Heart left ventricle (tissue), 13 donors: ENCODE measurements around the gene EPHB6.

Experiments
- POLR2A ChIP-seq, 2 donors: fragments of 450-650 bp; IDR thresholded peaks; one replicate each; pipeline ENCODE4 v1.6.1; 2017; ENCODE audit warnings: antibody characterized with exemption in 2 of 2, mild to moderate bottlenecking in 2 of 2, moderate library complexity in 2 of 2
- TF ChIP-seq, protein P1 (sequence below), 12 donors: fragments of 200-600 bp; sonication (generic) in 4 of 12; IDR thresholded peaks; one replicate each; pipeline versions ENCODE4 v1.5.0 to v1.8.0; 2018 to 2022; ENCODE audit warnings: antibody characterized with exemption in 12 of 12, mild to moderate bottlenecking in 5 of 12
- donor health status: ischemic (EF 13 %, LVEDD 7.1; RV severe dilation, severe dysfunction).
- donor health status: DM: no; HTN: yes; CAD: no.
- donor health status: DM: no; HTN: no; CAD: no.
- donor health status: ischemic (EF 25% LVEDD 6.9; RV normal size, moderate dysfunction).
- donor health status: ischemic (EF 25% LVEDD 5.7; RV mildly dilated, moderate dysfunction).
- donor health status: ischemic (EF 35%, LVEDD 5.7; RV mildly dilated, moderate dysfunction).
- donor health status: nonischemic (EF 11% LVEDD 7.7; RV severe dilation, severe dysfunction).
- donor health status: DM: yes; HTN: yes; CAD: no.
- donor health status: PGD.
- donor health status: ischemic (EF 29% LVEDD 5.4; RV normal size, mild dysfunction).
- donor health status: nonischemic (EF 23%, LVEDD 6.1; RV moderate dilation, normal function).

GRCh38 chr7:142838461-142839213 is 16.2 kb upstream of the EPHB6 start:
- TF ChIP-seq, protein P1, sequence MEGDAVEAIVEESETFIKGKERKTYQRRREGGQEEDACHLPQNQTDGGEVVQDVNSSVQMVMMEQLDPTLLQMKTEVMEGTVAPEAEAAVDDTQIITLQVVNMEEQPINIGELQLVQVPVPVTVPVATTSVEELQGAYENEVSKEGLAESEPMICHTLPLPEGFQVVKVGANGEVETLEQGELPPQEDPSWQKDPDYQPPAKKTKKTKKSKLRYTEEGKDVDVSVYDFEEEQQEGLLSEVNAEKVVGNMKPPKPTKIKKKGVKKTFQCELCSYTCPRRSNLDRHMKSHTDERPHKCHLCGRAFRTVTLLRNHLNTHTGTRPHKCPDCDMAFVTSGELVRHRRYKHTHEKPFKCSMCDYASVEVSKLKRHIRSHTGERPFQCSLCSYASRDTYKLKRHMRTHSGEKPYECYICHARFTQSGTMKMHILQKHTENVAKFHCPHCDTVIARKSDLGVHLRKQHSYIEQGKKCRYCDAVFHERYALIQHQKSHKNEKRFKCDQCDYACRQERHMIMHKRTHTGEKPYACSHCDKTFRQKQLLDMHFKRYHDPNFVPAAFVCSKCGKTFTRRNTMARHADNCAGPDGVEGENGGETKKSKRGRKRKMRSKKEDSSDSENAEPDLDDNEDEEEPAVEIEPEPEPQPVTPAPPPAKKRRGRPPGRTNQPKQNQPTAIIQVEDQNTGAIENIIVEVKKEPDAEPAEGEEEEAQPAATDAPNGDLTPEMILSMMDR (IDR thresholded peaks at IDR 0.05): no peak
- TF ChIP-seq POLR2A (IDR thresholded peaks at IDR 0.05): no peak
